Esophagus muscularis mucosa (tissue), 4 donors: Measurements from ENCODE around the gene PADI4. TPM values are rescaled to one million over a fixed set of nuclear protein-coding genes. Genes with fewer than 3 reads are reported as not detected.

Experiments used
- DNase-seq: peaks from one replicate; pipeline ENCODE4 v3.0.0-alpha.2; 2017; ENCODE audit errors: extremely low spot score
- H3K27ac ChIP-seq, 4 donors: fragments of 200-600 bp; sonication (generic); replicated peaks in 1 of 4; 1 replicate in 3 of 4; 2 replicates in 1 of 4; pipeline ENCODE4 v1.5.1; 2016 to 2019; ENCODE audit warnings: mild to moderate bottlenecking in 1 of 4
- H3K27me3 ChIP-seq, 4 donors: fragments of 200-600 bp; sonication (generic); one replicate each; pipeline versions ENCODE4 v1.5.1 to v1.6.0; 2016 to 2019
- H3K36me3 ChIP-seq, 4 donors: fragments of 200-600 bp; sonication (generic); one replicate each; pipeline ENCODE4 v1.5.1; 2016 to 2019
- H3K4me1 ChIP-seq, 4 donors: fragments of 200-600 bp; sonication (generic); one replicate each; pipeline ENCODE4 v1.5.1; 2016 to 2019
- H3K4me3 ChIP-seq, 4 donors: fragments of 200-600 bp; sonication (generic); 1 replicate in 2 of 4; 2 replicates in 2 of 4; pipeline ENCODE4 v1.5.1; 2016 to 2019; ENCODE audit warnings: mild to moderate bottlenecking in 4 of 4, moderate library complexity in 1 of 4
- H3K9me3 ChIP-seq, 4 donors: fragments of 200-600 bp; sonication (generic); 1 replicate in 3 of 4; 2 replicates in 1 of 4; pipeline ENCODE4 v1.5.1; 2016 to 2019
- EP300 ChIP-seq: sonication (generic); formaldehyde crosslinking; IDR thresholded peaks from one replicate; pipeline ENCODE4 v1.6.1; 2017; ENCODE audit warnings: antibody characterized with exemption
- POLR2A ChIP-seq: fragments of 450-650 bp; IDR thresholded peaks from one replicate; pipeline ENCODE4 v1.6.1; 2017; ENCODE audit warnings: antibody characterized with exemption, moderate library complexity, mild to moderate bottlenecking, low read depth
- POLR2AphosphoS5 ChIP-seq, 2 donors: sonication (generic); formaldehyde crosslinking; IDR thresholded peaks; one replicate each; pipeline ENCODE4 v1.6.1; 2017; ENCODE audit warnings: antibody characterized with exemption in 2 of 2
- WGBS: methylation state at CpG from one replicate; pipeline ENCODE4 v1.1.5; 2018; 5-methylcytosine and 5-hydroxymethylcytosine counted together
- intact Hi-C: fragments of 100-400 bp; cut with DNase I; formaldehyde crosslinking; loops from one replicate; pipeline ENCODE4 v1.15.1; 2023
- total RNA-seq, 4 donors: library from RNA; depleted of rRNA; stranded (reverse); fragments of >200 nt; gene quantifications; one replicate each; pipeline versions ENCODE4 v1.1.0 to v1.2.1, GENCODE V29; 2016
- TF ChIP-seq, protein P1 (sequence below), 3 experiments: fragments of 200-600 bp in 2 of 3; fragments of 450-650 bp in 1 of 3; sonication (generic) in 2 of 3; IDR thresholded peaks; one replicate each; pipeline ENCODE4 v1.5.1; 2017 to 2019; ENCODE audit warnings: antibody characterized with exemption in 3 of 3, mild to moderate bottlenecking in 2 of 3, moderate library complexity in 1 of 3

The PADI4 gene
- total RNA-seq, 4 donors from 2014 or later: 5.6 TPM; not detected in 3

DNA sequence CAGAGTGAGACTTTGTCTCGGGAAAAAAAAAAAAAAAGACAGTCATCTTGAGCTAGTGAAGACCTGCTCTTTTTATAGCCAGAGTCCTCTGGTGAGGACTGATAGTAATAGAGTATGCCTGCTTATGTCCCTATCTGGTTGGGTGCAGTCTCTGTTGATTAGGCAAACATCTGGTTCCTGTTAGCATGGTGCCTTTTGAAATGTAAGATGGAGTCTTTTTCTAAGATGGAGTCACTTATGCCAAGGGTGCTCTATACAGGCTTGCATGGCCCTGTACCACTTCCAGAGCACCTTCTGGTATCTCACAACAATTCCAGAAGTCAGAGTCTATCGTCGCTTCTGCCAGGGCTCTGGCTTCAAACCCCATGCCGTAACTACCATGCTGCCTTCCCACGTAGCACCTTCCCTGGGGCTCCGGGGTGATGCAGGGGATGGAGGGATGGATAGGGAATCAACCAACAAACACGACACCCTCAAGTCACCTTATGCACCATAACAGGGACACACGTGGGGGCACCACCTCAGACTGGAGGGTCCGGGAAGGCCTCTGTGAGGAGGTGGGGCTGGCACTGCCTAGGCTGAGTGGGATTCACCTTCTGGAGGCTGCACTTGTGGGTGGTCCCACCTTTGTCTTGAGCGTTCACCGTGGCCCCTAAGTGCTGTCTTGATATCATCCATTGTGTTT is 52.4 kb downstream of the PADI4 start:
- no peak overlapping the region for H3K4me3 ChIP-seq
- intact Hi-C loops: no loop called here
- DNase-seq: no peak
- H3K9me3 ChIP-seq: peaks cover 0 to 5% (median 2%) of the 10 kb centered on the region in 4 donors
- TF ChIP-seq POLR2AphosphoS5 (IDR thresholded peaks at IDR 0.05) (no peak), POLR2A (no peak), EP300 (no peak)
- TF ChIP-seq, protein P1, sequence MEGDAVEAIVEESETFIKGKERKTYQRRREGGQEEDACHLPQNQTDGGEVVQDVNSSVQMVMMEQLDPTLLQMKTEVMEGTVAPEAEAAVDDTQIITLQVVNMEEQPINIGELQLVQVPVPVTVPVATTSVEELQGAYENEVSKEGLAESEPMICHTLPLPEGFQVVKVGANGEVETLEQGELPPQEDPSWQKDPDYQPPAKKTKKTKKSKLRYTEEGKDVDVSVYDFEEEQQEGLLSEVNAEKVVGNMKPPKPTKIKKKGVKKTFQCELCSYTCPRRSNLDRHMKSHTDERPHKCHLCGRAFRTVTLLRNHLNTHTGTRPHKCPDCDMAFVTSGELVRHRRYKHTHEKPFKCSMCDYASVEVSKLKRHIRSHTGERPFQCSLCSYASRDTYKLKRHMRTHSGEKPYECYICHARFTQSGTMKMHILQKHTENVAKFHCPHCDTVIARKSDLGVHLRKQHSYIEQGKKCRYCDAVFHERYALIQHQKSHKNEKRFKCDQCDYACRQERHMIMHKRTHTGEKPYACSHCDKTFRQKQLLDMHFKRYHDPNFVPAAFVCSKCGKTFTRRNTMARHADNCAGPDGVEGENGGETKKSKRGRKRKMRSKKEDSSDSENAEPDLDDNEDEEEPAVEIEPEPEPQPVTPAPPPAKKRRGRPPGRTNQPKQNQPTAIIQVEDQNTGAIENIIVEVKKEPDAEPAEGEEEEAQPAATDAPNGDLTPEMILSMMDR (IDR thresholded peaks at IDR 0.05): no peak
- no peaks in the 10 kb centered on the region for H3K4me1 ChIP-seq
- peaks cover 0 to 46% (median 0%) of the 10 kb centered on the region in 4 donors for H3K27me3 ChIP-seq
- no peak overlapping the region for H3K27ac ChIP-seq
- no peaks in the 10 kb centered on the region for H3K36me3 ChIP-seq
- 83% methylated on average over 10 of the region's 11 CpGs for WGBS

DNA sequence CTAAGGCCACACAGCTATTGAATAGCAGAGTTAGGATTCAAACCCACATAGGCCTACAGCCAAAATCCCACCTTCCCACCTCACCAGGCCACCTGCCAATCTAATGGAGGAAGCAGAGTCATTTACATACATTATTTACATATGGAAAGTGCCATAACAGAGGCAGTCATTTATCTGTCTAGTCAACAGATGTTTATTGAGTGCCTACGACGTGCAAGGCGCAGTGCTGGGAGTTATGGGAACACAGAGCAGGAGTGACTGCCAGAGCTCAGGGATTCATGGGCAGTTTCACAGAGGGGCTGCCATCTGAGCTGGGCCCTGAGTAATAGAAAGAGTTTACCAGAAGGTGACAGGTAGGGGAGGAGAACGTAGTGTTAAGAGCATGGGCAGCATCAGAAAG is 53.7 kb downstream of the PADI4 start:
- H3K4me1 ChIP-seq: no peaks in the 10 kb centered on the region
- DNase-seq: no peak
- intact Hi-C loops: no loop called here
- TF ChIP-seq POLR2A (no peak), EP300 (no peak), POLR2AphosphoS5 (IDR thresholded peaks at IDR 0.05) (no peak)
- TF ChIP-seq, protein P1 (IDR thresholded peaks at IDR 0.05): no peak
- no peak overlapping the region for H3K27ac ChIP-seq
- no peak overlapping the region for H3K4me3 ChIP-seq
- H3K27me3 ChIP-seq: peaks cover 0 to 49% (median 0%) of the 10 kb centered on the region in 4 donors
- H3K36me3 ChIP-seq: no peaks in the 10 kb centered on the region
- 80% methylated on average over 4 of the region's 4 CpGs for WGBS
- H3K9me3 ChIP-seq: peaks cover 0 to 5% (median 2%) of the 10 kb centered on the region in 4 donors

DNA sequence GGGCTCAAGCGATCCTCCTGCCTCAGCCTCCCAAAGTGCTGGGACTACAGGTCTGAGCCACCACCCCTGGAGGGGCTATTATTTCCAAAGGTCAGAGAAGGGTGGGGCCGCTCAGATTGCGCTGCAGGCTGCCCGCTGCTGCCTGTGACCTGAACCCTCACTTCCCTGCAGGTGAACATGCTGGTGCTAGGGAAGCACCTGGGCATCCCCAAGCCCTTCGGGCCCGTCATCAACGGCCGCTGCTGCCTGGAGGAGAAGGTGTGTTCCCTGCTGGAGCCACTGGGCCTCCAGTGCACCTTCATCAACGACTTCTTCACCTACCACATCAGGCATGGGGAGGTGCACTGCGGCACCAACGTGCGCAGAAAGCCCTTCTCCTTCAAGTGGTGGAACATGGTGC is 55.4 kb downstream of the PADI4 start:
- no peak for DNase-seq
- H3K4me1 ChIP-seq: no peaks in the 10 kb centered on the region
- intact Hi-C loops: no loop called here
- no peak overlapping the region for H3K4me3 ChIP-seq
- H3K27ac ChIP-seq: no peak overlapping the region
- no peaks in the 10 kb centered on the region for H3K36me3 ChIP-seq
- peaks cover 0 to 5% (median 2%) of the 10 kb centered on the region in 4 donors for H3K9me3 ChIP-seq
- 97% methylated on average over 7 of the region's 12 CpGs for WGBS
- TF ChIP-seq POLR2A: no peak
- no peak for TF ChIP-seq EP300
- TF ChIP-seq, protein P1 (IDR thresholded peaks at IDR 0.05): no peak
- TF ChIP-seq POLR2AphosphoS5 (IDR thresholded peaks at IDR 0.05): no peak
- peaks cover 0 to 59% (median 0%) of the 10 kb centered on the region in 4 donors for H3K27me3 ChIP-seq

DNA sequence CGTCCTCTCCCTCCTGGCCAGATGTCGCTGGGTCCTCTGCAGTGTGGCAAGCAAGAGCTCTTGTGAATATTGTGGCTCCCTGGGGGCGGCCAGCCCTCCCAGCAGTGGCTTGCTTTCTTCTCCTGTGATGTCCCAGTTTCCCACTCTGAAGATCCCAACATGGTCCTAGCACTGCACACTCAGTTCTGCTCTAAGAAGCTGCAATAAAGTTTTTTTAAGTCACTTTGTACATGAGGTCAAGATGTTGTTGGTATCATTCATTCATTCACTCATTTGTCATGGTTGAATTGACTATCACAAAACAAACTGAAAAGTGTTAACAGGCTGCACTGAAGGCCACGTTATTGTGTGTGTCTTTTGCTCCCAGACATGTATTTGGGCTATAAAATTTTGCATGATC is 55.8 kb downstream of the PADI4 start:
- intact Hi-C loops: no loop called here
- H3K4me3 ChIP-seq: no peak overlapping the region
- no peaks in the 10 kb centered on the region for H3K4me1 ChIP-seq
- peaks cover 0 to 5% (median 2%) of the 10 kb centered on the region in 4 donors for H3K9me3 ChIP-seq
- no peaks in the 10 kb centered on the region for H3K36me3 ChIP-seq
- no peak for DNase-seq
- no peak overlapping the region for H3K27ac ChIP-seq
- H3K27me3 ChIP-seq: peaks cover 0 to 56% (median 0%) of the 10 kb centered on the region in 4 donors
- WGBS: 81% methylated on average over 4 of the region's 4 CpGs
- no peak for TF ChIP-seq POLR2A
- TF ChIP-seq EP300: no peak
- TF ChIP-seq POLR2AphosphoS5 (IDR thresholded peaks at IDR 0.05): no peak
- TF ChIP-seq, protein P1 (IDR thresholded peaks at IDR 0.05): no peak

DNA sequence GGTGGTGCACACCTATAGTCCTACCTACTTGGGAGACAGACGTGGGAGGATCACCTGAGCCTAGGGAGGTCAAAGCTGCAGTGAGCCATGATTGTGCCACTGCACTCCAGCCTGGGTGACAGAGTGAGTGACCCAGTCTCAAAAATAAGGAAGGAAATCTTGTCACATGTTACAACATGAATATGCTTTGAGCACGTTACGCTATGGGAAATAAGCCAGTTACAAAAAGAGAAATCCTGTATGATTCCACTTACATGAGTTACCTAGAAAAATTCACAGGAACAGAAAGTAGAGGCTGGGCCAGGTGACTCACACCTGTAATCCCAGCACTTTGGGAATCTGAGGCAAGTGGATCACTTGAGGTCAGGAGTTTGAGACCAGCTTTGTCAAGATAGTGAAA is 57.3 kb downstream of the PADI4 start:
- no peak overlapping the region for H3K4me3 ChIP-seq
- H3K9me3 ChIP-seq: peaks cover 0 to 5% (median 2%) of the 10 kb centered on the region in 4 donors
- peaks cover 0 to 55% (median 0%) of the 10 kb centered on the region in 4 donors for H3K27me3 ChIP-seq
- H3K4me1 ChIP-seq: no peaks in the 10 kb centered on the region
- 77% methylated on average over 3 of the region's 3 CpGs for WGBS
- no peaks in the 10 kb centered on the region for H3K36me3 ChIP-seq
- TF ChIP-seq EP300 (no peak), POLR2A (no peak), POLR2AphosphoS5 (IDR thresholded peaks at IDR 0.05) (no peak)
- TF ChIP-seq, protein P1 (IDR thresholded peaks at IDR 0.05): no peak
- intact Hi-C loops: no loop called here
- DNase-seq: no peak
- no peak overlapping the region for H3K27ac ChIP-seq
